ENCODE measurements around the gene TBC1D10A. TPM values are rescaled to one million over a fixed set of nuclear protein-coding genes. Genes with fewer than 3 reads are reported as not detected.

TBC1D10A gene
- total and polyA plus RNA-seq, 11 donors = 4.3 to 10.1 (median 7.1) TPM

DNA sequence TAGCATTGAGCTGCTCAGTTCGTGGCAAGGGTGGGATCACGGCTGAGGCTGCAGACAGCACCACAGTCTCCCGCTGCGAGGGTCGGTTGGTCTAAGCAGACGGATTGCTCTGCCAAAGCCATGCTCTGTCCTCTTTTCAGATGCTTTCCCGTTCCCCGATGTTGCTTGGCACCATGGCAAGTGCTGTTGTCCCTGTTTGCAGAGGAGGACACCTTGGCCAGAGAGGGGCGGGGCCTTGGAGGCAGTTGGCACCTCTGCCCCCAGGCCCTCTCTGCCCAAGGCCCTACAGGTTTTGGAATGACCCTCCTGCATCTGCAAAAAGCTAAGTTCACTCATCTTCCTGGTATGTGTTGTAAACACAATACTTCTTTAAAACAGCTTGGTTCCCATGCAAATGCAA is 41.7 kb upstream of the TBC1D10A start:
- Histone ChIP-seq H3K36me3 (no peaks in the 10 kb centered on the region), H3K9me3 (no peaks in the 10 kb centered on the region), H3K4me3 (no peak overlapping the region), H3K4me1 (peaks cover 0 to 9% (median 0%) of the 10 kb centered on the region in 12 donors), H3K27me3 (no peaks in the 10 kb centered on the region), H3K27ac (no peak overlapping the region)
- TF ChIP-seq, protein P1, sequence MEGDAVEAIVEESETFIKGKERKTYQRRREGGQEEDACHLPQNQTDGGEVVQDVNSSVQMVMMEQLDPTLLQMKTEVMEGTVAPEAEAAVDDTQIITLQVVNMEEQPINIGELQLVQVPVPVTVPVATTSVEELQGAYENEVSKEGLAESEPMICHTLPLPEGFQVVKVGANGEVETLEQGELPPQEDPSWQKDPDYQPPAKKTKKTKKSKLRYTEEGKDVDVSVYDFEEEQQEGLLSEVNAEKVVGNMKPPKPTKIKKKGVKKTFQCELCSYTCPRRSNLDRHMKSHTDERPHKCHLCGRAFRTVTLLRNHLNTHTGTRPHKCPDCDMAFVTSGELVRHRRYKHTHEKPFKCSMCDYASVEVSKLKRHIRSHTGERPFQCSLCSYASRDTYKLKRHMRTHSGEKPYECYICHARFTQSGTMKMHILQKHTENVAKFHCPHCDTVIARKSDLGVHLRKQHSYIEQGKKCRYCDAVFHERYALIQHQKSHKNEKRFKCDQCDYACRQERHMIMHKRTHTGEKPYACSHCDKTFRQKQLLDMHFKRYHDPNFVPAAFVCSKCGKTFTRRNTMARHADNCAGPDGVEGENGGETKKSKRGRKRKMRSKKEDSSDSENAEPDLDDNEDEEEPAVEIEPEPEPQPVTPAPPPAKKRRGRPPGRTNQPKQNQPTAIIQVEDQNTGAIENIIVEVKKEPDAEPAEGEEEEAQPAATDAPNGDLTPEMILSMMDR (IDR thresholded peaks at IDR 0.05) = no peak
- no peak for TF ChIP-seq POLR2A (IDR thresholded peaks at IDR 0.05)
- ATAC-seq (no peak), DNase-seq (no peak)
- 86 to 100% (median 93%) methylated on average over 5 to 9 of the region's 9 CpGs for WGBS, 4 donors
- intact Hi-C loops (cut with DNase I) = no loop called here

GRCh38 chr22:30365891-30366290 is 39.1 kb upstream of the TBC1D10A start:
- WGBS, 4 donors = 93 to 95% (median 93%) methylated on average over 16 to 18 of the region's 18 CpGs
- DNase-seq (no peak), ATAC-seq (no peak)
- intact Hi-C loops (cut with DNase I) = no loop called here
- no peaks in the 10 kb centered on the region for H3K27me3 ChIP-seq
- H3K4me1 ChIP-seq = no peaks in the 10 kb centered on the region
- no peak overlapping the region for H3K27ac ChIP-seq
- H3K36me3 ChIP-seq = no peaks in the 10 kb centered on the region
- no peaks in the 10 kb centered on the region for H3K9me3 ChIP-seq
- TF ChIP-seq POLR2A (IDR thresholded peaks at IDR 0.05) = no peak
- TF ChIP-seq, protein P1 (IDR thresholded peaks at IDR 0.05) = no peak
- no peak overlapping the region for H3K4me3 ChIP-seq

DNA sequence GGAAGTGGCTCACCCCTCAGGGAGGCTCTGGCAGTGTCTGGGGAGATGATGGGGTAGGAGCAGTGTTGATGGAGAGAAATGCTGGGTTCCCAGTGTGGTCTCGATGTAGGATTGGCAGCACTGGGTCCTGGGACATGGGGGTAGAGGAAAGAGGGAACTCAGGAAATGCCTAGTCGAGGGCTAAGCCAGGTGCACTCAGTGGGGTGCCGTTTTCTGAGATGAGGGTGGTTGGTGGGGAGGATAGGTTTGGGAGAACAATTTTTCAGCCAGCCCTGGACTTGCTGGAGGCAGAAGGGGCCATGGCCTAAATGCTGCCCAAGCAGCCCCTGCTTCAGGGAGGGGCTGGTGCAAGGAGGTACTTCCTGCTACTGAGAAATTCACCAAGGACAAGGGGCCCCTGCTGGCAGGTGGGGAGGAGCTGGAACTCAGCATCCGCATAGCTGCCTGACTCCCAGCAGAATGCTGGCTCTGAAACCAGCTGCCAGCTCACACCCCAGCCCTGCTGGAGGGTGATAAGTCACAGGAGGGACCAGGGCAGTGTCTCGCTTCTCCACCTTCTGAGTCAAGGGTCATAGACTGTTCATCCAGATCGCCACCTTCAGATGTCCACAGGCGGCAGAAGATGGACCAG is 36.0 kb upstream of the TBC1D10A start:
- H3K27ac ChIP-seq = no peak overlapping the region
- H3K9me3 ChIP-seq = no peaks in the 10 kb centered on the region
- TF ChIP-seq, protein P1 (IDR thresholded peaks at IDR 0.05) = no peak
- TF ChIP-seq POLR2A (IDR thresholded peaks at IDR 0.05) = no peak
- no peaks in the 10 kb centered on the region for H3K27me3 ChIP-seq
- no peak overlapping the region for H3K4me3 ChIP-seq
- peaks cover 0 to under 1% (median 0%) of the 10 kb centered on the region in 12 donors for H3K4me1 ChIP-seq
- DNase-seq = no peak
- intact Hi-C loops (cut with DNase I) = no loop called here
- WGBS, 4 donors = 78 to 81% (median 79%) methylated on average over 6 to 7 of the region's 7 CpGs
- no peaks in the 10 kb centered on the region for H3K36me3 ChIP-seq
- peak in 1 of 4 donors; percentile 9 for ATAC-seq

DNA sequence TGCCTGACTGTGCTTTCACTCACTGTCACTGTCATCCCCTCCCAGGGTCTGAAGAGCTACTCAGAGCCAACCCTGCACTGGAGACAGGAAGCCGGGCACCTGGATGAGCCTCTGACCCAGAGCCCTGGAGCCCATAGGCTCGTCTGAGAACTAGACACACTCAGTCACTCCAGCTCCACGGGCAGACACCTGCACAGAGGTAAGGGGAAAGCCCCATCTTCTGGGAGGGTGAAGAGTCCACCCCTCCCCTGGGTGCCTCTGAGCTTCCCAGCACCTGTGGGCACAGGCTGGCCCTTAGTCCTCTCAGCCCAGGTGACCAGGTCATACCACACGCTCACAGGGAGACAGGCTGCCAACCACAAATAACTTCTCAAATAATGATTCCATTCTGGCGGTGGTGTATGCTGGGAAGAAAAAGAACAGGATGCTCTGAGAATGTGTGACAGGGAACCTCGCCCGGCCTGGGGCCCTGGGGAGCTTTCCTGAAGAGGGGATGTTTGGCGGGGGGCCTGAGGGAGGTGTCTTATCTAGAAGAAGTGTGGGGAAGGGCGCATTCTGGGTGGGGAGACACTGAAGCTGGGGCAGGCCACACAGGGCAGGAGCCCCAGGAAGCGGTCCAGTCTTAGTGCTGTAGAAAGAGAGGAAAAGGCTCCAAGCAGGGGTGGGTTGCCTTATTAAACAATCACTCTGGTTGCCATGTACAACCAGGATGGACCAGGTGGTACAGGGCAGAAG is 35.3 kb upstream of the TBC1D10A start:
- intact Hi-C loops (cut with DNase I) = no loop called here
- H3K9me3 ChIP-seq = no peaks in the 10 kb centered on the region
- H3K4me1 ChIP-seq = peaks cover 0 to 8% (median 4%) of the 10 kb centered on the region in 12 donors
- no peak for ATAC-seq
- WGBS, 4 donors = 79 to 87% (median 81%) methylated on average over 9 to 10 of the region's 10 CpGs
- no peak for DNase-seq
- TF ChIP-seq, protein P1 (IDR thresholded peaks at IDR 0.05) = no peak
- no peak for TF ChIP-seq POLR2A (IDR thresholded peaks at IDR 0.05)
- H3K4me3 ChIP-seq = no peak overlapping the region
- H3K27me3 ChIP-seq = no peaks in the 10 kb centered on the region
- no peak overlapping the region for H3K27ac ChIP-seq
- H3K36me3 ChIP-seq = no peaks in the 10 kb centered on the region
